Measurements from ENCODE around the gene SP110. TPM values are rescaled to one million over a fixed set of nuclear protein-coding genes. Genes with fewer than 3 reads are reported as not detected.

SP110 gene
- total RNA-seq, 1 experiment from 2014 or later: 0.75 TPM

- intact Hi-C loops (cut with micrococcal nuclease; ENCODE audit: unreplicated experiment): no loop called here
- CTCF ChIA-PET: no interaction called here
- no peaks in the 10 kb centered on the region for H3K36me3 ChIP-seq (ENCODE audit: control insufficient read depth, insufficient read depth, low read length)
These were observed 2.4 kb downstream of the SP110 start for GRCh38 chr2:230217424-230217823.

GRCh38 chr2:230216489-230216888 lies 3.3 kb downstream of the SP110 start:
- no peak overlapping the region for H3K4me3 Mint-ChIP-seq (ENCODE audit: unreplicated experiment)
- no peak for DNase-seq
- no peaks in the 10 kb centered on the region for H3K36me3 ChIP-seq (ENCODE audit: control insufficient read depth, insufficient read depth, low read length)
- H3K4me1 ChIP-seq: 0 out of 2 replicates have a peak, but pooled peaks cover 3% of the 10 kb centered on the region
- POLR2A ChIA-PET: no interaction called here
- H3K27me3 ChIP-seq (replicated peaks; ENCODE audit: control insufficient read depth, insufficient read depth, low read length): no peaks in the 10 kb centered on the region
- CTCF ChIA-PET: no interaction called here
- TF ChIP-seq CTCF (IDR thresholded peaks at IDR 0.05; ENCODE audit: insufficient read depth in 1 of 2, low read depth in 1 of 2, low read length in 1 of 2, severe bottlenecking in 1 of 2, unreplicated experiment in 1 of 2): no peak
- H3K9me3 Mint-ChIP-seq (ENCODE audit: unreplicated experiment): no peaks in the 10 kb centered on the region
- no peaks in the 10 kb centered on the region for H3K9me3 ChIP-seq
- peaks cover 6% of the 10 kb centered on the region for H3K27me3 Mint-ChIP-seq (ENCODE audit: insufficient read depth, unreplicated experiment)
- H3K4me3 ChIP-seq (ENCODE audit: low read depth, low read length): no peak overlapping the region
- H3K27ac Mint-ChIP-seq (ENCODE audit: unreplicated experiment): no peak overlapping the region
- no peaks in the 10 kb centered on the region for H3K4me1 Mint-ChIP-seq (ENCODE audit: low read depth, unreplicated experiment)
- BruUV-seq (replicated peaks): no TSS peak
- no peaks in the 10 kb centered on the region for H3K36me3 Mint-ChIP-seq (ENCODE audit: insufficient read depth, unreplicated experiment)
- intact Hi-C loops (cut with micrococcal nuclease; ENCODE audit: unreplicated experiment): no loop called here

More at GRCh38 chr2:230217424-230217823, 2.4 kb downstream of the SP110 start:
- H3K27ac Mint-ChIP-seq (ENCODE audit: unreplicated experiment): no peak overlapping the region
- Histone ChIP-seq H3K9me3 (no peaks in the 10 kb centered on the region), H3K27me3 (replicated peaks; ENCODE audit: control insufficient read depth, insufficient read depth, low read length) (no peaks in the 10 kb centered on the region), H3K4me3 (ENCODE audit: low read depth, low read length) (no peak overlapping the region), H3K4me1 (0 out of 2 replicates have a peak, but pooled peaks cover 3% of the 10 kb centered on the region)
- H3K4me1 Mint-ChIP-seq (ENCODE audit: low read depth, unreplicated experiment): no peaks in the 10 kb centered on the region
- no peak for TF ChIP-seq CTCF (IDR thresholded peaks at IDR 0.05; ENCODE audit: insufficient read depth in 1 of 2, low read depth in 1 of 2, low read length in 1 of 2, severe bottlenecking in 1 of 2, unreplicated experiment in 1 of 2)
- peaks cover 6% of the 10 kb centered on the region for H3K27me3 Mint-ChIP-seq (ENCODE audit: insufficient read depth, unreplicated experiment)
- no TSS peak for BruUV-seq (replicated peaks)
- no peak overlapping the region for H3K4me3 Mint-ChIP-seq (ENCODE audit: unreplicated experiment)
- H3K36me3 Mint-ChIP-seq (ENCODE audit: insufficient read depth, unreplicated experiment): no peaks in the 10 kb centered on the region
- no peak for DNase-seq
- H3K9me3 Mint-ChIP-seq (ENCODE audit: unreplicated experiment): no peaks in the 10 kb centered on the region
- POLR2A ChIA-PET: no interaction called here

GRCh38 chr2:230209422-230210051 lies 10.2 kb downstream of the SP110 start:
- no peak for DNase-seq
- Mint-ChIP-seq H3K36me3 (ENCODE audit: insufficient read depth, unreplicated experiment) (no peaks in the 10 kb centered on the region), H3K27ac (ENCODE audit: unreplicated experiment) (no peak overlapping the region), H3K27me3 (ENCODE audit: insufficient read depth, unreplicated experiment) (peaks cover 3% of the 10 kb centered on the region), H3K4me3 (ENCODE audit: unreplicated experiment) (no peak overlapping the region), H3K9me3 (ENCODE audit: unreplicated experiment) (no peaks in the 10 kb centered on the region), H3K4me1 (ENCODE audit: low read depth, unreplicated experiment) (no peaks in the 10 kb centered on the region)
- ChIA-PET CTCF (no interaction called here), POLR2A (no interaction called here)
- Histone ChIP-seq H3K4me1 (no peaks in the 10 kb centered on the region), H3K36me3 (ENCODE audit: control insufficient read depth, insufficient read depth, low read length) (no peaks in the 10 kb centered on the region), H3K27me3 (replicated peaks; ENCODE audit: control insufficient read depth, insufficient read depth, low read length) (no peaks in the 10 kb centered on the region), H3K4me3 (ENCODE audit: low read depth, low read length) (no peak overlapping the region), H3K9me3 (no peaks in the 10 kb centered on the region)
- no peak for TF ChIP-seq CTCF (IDR thresholded peaks at IDR 0.05; ENCODE audit: insufficient read depth in 1 of 2, low read depth in 1 of 2, low read length in 1 of 2, severe bottlenecking in 1 of 2, unreplicated experiment in 1 of 2)
- intact Hi-C loops (cut with micrococcal nuclease; ENCODE audit: unreplicated experiment): no loop called here
- no TSS peak for BruUV-seq (replicated peaks)

All from Caco-2 (cell line).